Left renal pelvis (tissue), 4 donors: ENCODE data around the gene HOXC6. TPM values are rescaled to one million over a fixed set of nuclear protein-coding genes. Genes with fewer than 3 reads are reported as not detected.

Source experiments
- DNase-seq, 4 donors: peaks; one replicate each; pipeline ENCODE4 v3.0.0-alpha.2; 2013; ENCODE audit warnings: low read depth in 4 of 4, low spot score in 3 of 4
- polyA plus RNA-seq, 4 donors: library from polyadenylated mRNA; unstranded; fragments of 120-200 nt; gene quantifications; one replicate each; pipeline ENCODE4 v1.2.1, GENCODE V29; 2013; ENCODE audit not compliant: insufficient read length in 4 of 4

HOXC6 gene
- polyA plus RNA-seq, 4 donors, result 32.8 to 90.5 (median 41.9) TPM

GRCh38 chr12:54012631-54013409 lies 15.4 kb upstream of the HOXC6 start:
- DNase-seq, result no peak

GRCh38 chr12:54014377-54015017 lies 13.7 kb upstream of the HOXC6 start:
- DNase-seq, result no peak

GRCh38 chr12:54015018-54015931 lies 13.0 kb upstream of the HOXC6 start:
- no peak for DNase-seq

- DNase-seq, result no peak
These were observed 12.2 kb upstream of the HOXC6 start for GRCh38 chr12:54016051-54016450.

GRCh38 chr12:54016478-54016964 lies 11.7 kb upstream of the HOXC6 start:
- DNase-seq, result peak in 1 of 4 donors; percentile 91

GRCh38 chr12:54017027-54017788 lies 11.0 kb upstream of the HOXC6 start:
- DNase-seq, result no peak

- DNase-seq, result peak in 1 of 4 donors; percentile 79
These were observed 10.3 kb upstream of the HOXC6 start for GRCh38 chr12:54017878-54018467.

- no peak for DNase-seq
These were observed 9.7 kb upstream of the HOXC6 start for GRCh38 chr12:54018468-54018984.

- DNase-seq, result no peak
These were observed 9.0 kb upstream of the HOXC6 start for GRCh38 chr12:54019091-54019811.

GRCh38 chr12:54019924-54020590 lies 8.2 kb upstream of the HOXC6 start:
- DNase-seq, result no peak

- no peak for DNase-seq
These were observed 7.4 kb upstream of the HOXC6 start for GRCh38 chr12:54020591-54021405.

- no peak for DNase-seq
These were observed 6.7 kb upstream of the HOXC6 start for GRCh38 chr12:54021432-54022013.

- no peak for DNase-seq
These were observed 5.0 kb upstream of the HOXC6 start for GRCh38 chr12:54022960-54023884.

- no peak for DNase-seq
These were observed 4.1 kb upstream of the HOXC6 start for GRCh38 chr12:54024127-54024526.

GRCh38 chr12:54024581-54025305 lies 3.5 kb upstream of the HOXC6 start:
- DNase-seq, result no peak
